Measurements from ENCODE around the gene TUB.

DNA sequence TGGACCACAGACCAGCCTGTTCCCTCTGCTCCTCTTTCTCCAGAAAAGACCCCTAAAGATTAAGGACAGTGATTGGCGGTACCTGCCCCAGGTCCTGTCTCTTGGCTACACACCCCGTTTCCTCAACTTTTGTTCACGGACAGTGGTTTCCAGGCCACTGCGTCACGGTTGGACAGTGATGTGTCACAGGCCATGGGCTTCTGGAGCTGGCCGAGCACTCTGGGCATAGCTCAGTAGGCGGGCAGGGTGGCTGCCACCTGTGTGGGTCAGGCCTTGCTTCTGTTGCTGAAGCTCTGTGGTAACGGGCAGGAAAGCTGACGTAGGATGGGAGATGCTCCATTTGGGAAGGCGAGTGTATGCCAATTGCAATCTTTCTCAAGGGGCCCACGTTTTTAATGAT lies 13.6 kb downstream of the TUB start:
- TF ChIP-seq, protein P1, sequence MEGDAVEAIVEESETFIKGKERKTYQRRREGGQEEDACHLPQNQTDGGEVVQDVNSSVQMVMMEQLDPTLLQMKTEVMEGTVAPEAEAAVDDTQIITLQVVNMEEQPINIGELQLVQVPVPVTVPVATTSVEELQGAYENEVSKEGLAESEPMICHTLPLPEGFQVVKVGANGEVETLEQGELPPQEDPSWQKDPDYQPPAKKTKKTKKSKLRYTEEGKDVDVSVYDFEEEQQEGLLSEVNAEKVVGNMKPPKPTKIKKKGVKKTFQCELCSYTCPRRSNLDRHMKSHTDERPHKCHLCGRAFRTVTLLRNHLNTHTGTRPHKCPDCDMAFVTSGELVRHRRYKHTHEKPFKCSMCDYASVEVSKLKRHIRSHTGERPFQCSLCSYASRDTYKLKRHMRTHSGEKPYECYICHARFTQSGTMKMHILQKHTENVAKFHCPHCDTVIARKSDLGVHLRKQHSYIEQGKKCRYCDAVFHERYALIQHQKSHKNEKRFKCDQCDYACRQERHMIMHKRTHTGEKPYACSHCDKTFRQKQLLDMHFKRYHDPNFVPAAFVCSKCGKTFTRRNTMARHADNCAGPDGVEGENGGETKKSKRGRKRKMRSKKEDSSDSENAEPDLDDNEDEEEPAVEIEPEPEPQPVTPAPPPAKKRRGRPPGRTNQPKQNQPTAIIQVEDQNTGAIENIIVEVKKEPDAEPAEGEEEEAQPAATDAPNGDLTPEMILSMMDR (IDR thresholded peaks at IDR 0.05 in 8 of 11, conservative IDR thresholded peaks at IDR 0.05 in 3 of 11): no peak
- TF ChIP-seq POLR2AphosphoS5 (IDR thresholded peaks at IDR 0.05): no peak
- TF ChIP-seq POLR2A (IDR thresholded peaks at IDR 0.05): no peak

All from spleen (tissue), 7 donors.